ENCODE measurements around the gene EGR4. TPM values are rescaled to one million over a fixed set of nuclear protein-coding genes. Genes with fewer than 3 reads are reported as not detected.

The EGR4 gene
- total RNA-seq, 1 experiment from 2014 or later, result not detected

GRCh38 chr2:73260338-73260984 is 32.9 kb downstream of the EGR4 start:
- H3K4me3 ChIP-seq (ENCODE audit: low read depth, low read length), result no peak overlapping the region
- POLR2A ChIA-PET, result no interaction called here
- H3K9me3 ChIP-seq, result no peaks in the 10 kb centered on the region
- no peaks in the 10 kb centered on the region; the same call in 1 of the 2 replicates for H3K36me3 ChIP-seq (ENCODE audit: control insufficient read depth, insufficient read depth, low read length)
- no TSS peak for BruUV-seq (replicated peaks)
- H3K27me3 ChIP-seq (replicated peaks; ENCODE audit: control insufficient read depth, insufficient read depth, low read length), result no peaks in the 10 kb centered on the region
- H3K4me1 Mint-ChIP-seq (ENCODE audit: low read depth, unreplicated experiment), result no peaks in the 10 kb centered on the region
- no peaks in the 10 kb centered on the region for H3K9me3 Mint-ChIP-seq (ENCODE audit: unreplicated experiment)
- peak; percentile 55 to 80 for TF ChIP-seq CTCF (IDR thresholded peaks at IDR 0.05; ENCODE audit: insufficient read depth in 1 of 2, low read depth in 1 of 2, low read length in 1 of 2, severe bottlenecking in 1 of 2, unreplicated experiment in 1 of 2)
- DNase-seq, result peak; percentile 71 to 79
- no peak overlapping the region for H3K4me3 Mint-ChIP-seq (ENCODE audit: unreplicated experiment)
- CTCF ChIA-PET, result interaction anchor here (0.6 to 1.3 kb wide), 5 partner anchors 8 to 97 kb away, joined by 3 to 10 read pairs (median 5); partner anchors contain the start of gene PRADC1
- H3K27me3 Mint-ChIP-seq (ENCODE audit: insufficient read depth, unreplicated experiment), result no peaks in the 10 kb centered on the region
- H3K36me3 Mint-ChIP-seq (ENCODE audit: insufficient read depth, unreplicated experiment), result peaks cover 28% of the 10 kb centered on the region
- H3K4me1 ChIP-seq, result no peaks in the 10 kb centered on the region
- intact Hi-C loops (cut with micrococcal nuclease; ENCODE audit: unreplicated experiment), result loop anchor here (2.0 kb wide), 1 partner anchor 46 kb away; the partner anchor contains the start of gene SMYD5
- H3K27ac Mint-ChIP-seq (ENCODE audit: unreplicated experiment), result no peak overlapping the region

GRCh38 chr2:73259704-73260337 is 33.5 kb downstream of the EGR4 start:
- Histone ChIP-seq H3K4me1 (no peaks in the 10 kb centered on the region), H3K36me3 (ENCODE audit: control insufficient read depth, insufficient read depth, low read length) (no peaks in the 10 kb centered on the region; the same call in 1 of the 2 replicates), H3K27me3 (replicated peaks; ENCODE audit: control insufficient read depth, insufficient read depth, low read length) (no peaks in the 10 kb centered on the region), H3K4me3 (ENCODE audit: low read depth, low read length) (no peak overlapping the region), H3K9me3 (no peaks in the 10 kb centered on the region)
- intact Hi-C loops (cut with micrococcal nuclease; ENCODE audit: unreplicated experiment), result loop anchor here (2.0 kb wide), 1 partner anchor 45 kb away; the partner anchor contains the start of gene SMYD5
- ChIA-PET POLR2A (no interaction called here), CTCF (interaction anchor here (1.0 to 1.3 kb wide), 4 partner anchors 9 to 82 kb away, joined by 3 to 6 read pairs (median 4); partner anchors contain the start of gene PRADC1)
- Mint-ChIP-seq H3K27me3 (ENCODE audit: insufficient read depth, unreplicated experiment) (no peaks in the 10 kb centered on the region), H3K4me1 (ENCODE audit: low read depth, unreplicated experiment) (no peaks in the 10 kb centered on the region), H3K9me3 (ENCODE audit: unreplicated experiment) (no peaks in the 10 kb centered on the region), H3K27ac (ENCODE audit: unreplicated experiment) (no peak overlapping the region), H3K36me3 (ENCODE audit: insufficient read depth, unreplicated experiment) (peaks cover 34% of the 10 kb centered on the region), H3K4me3 (ENCODE audit: unreplicated experiment) (no peak overlapping the region)
- no peak for DNase-seq
- no TSS peak for BruUV-seq (replicated peaks)
- TF ChIP-seq CTCF (IDR thresholded peaks at IDR 0.05; ENCODE audit: insufficient read depth in 1 of 2, low read depth in 1 of 2, low read length in 1 of 2, severe bottlenecking in 1 of 2, unreplicated experiment in 1 of 2), result no peak

GRCh38 chr2:73259276-73259675 is 34.1 kb downstream of the EGR4 start:
- H3K9me3 ChIP-seq, result no peaks in the 10 kb centered on the region
- Mint-ChIP-seq H3K27me3 (ENCODE audit: insufficient read depth, unreplicated experiment) (no peaks in the 10 kb centered on the region), H3K36me3 (ENCODE audit: insufficient read depth, unreplicated experiment) (peaks cover 40% of the 10 kb centered on the region), H3K4me3 (ENCODE audit: unreplicated experiment) (no peak overlapping the region), H3K9me3 (ENCODE audit: unreplicated experiment) (no peaks in the 10 kb centered on the region), H3K4me1 (ENCODE audit: low read depth, unreplicated experiment) (no peaks in the 10 kb centered on the region), H3K27ac (ENCODE audit: unreplicated experiment) (no peak overlapping the region)
- no TSS peak for BruUV-seq (replicated peaks)
- no peak for DNase-seq
- intact Hi-C loops (cut with micrococcal nuclease; ENCODE audit: unreplicated experiment), result no loop called here
- H3K36me3 ChIP-seq (ENCODE audit: control insufficient read depth, insufficient read depth, low read length), result no peaks in the 10 kb centered on the region; the same call in 1 of the 2 replicates
- H3K27me3 ChIP-seq (replicated peaks; ENCODE audit: control insufficient read depth, insufficient read depth, low read length), result no peaks in the 10 kb centered on the region
- POLR2A ChIA-PET, result no interaction called here
- H3K4me1 ChIP-seq, result no peaks in the 10 kb centered on the region
- TF ChIP-seq CTCF (IDR thresholded peaks at IDR 0.05; ENCODE audit: insufficient read depth in 1 of 2, low read depth in 1 of 2, low read length in 1 of 2, severe bottlenecking in 1 of 2, unreplicated experiment in 1 of 2), result no peak
- CTCF ChIA-PET, result no interaction called here
- no peak overlapping the region for H3K4me3 ChIP-seq (ENCODE audit: low read depth, low read length)
